Large intestine (tissue), 3 donors: ENCODE data around the gene ANGPTL8. TPM values are rescaled to one million over a fixed set of nuclear protein-coding genes. Genes with fewer than 3 reads are reported as not detected.

Experiments
- DNase-seq, 2 donors: peaks; one replicate each; pipeline versions ENCODE4 v3.0.0 to v3.0.0-alpha.2; 2013
- H3K27ac ChIP-seq: one replicate; pipeline ENCODE4 v1.5.1; 2013; ENCODE audit warnings: low read length
- H3K27me3 ChIP-seq: 2 replicates; pipeline ENCODE4 v1.6.1; 2013; ENCODE audit warnings: low read length; ENCODE audit not compliant: control insufficient read depth, insufficient read depth
- H3K36me3 ChIP-seq: 2 replicates; pipeline ENCODE4 v1.6.1; 2013; ENCODE audit warnings: low read length; ENCODE audit not compliant: control insufficient read depth, insufficient read depth
- H3K4me1 ChIP-seq: one replicate; pipeline ENCODE4 v1.6.1; 2013; ENCODE audit warnings: low read length; ENCODE audit not compliant: control insufficient read depth, insufficient read depth
- H3K4me3 ChIP-seq: one replicate; pipeline ENCODE4 v1.5.1; 2013; ENCODE audit warnings: low read length
- H3K9me3 ChIP-seq: one replicate; pipeline ENCODE4 v1.6.1; 2013; ENCODE audit warnings: mild to moderate bottlenecking, low read depth, low read length, moderate library complexity; ENCODE audit not compliant: control insufficient read depth
- WGBS: methylation state at CpG from one replicate; pipeline ENCODE4 v1.1.5; 2013; ENCODE audit warnings: low lambda C conversion rate; ENCODE audit not compliant: insufficient coverage; 5-methylcytosine and 5-hydroxymethylcytosine counted together
- polyA plus RNA-seq: library from polyadenylated mRNA; unstranded; fragments of 120-200 nt; gene quantifications from one replicate; pipeline ENCODE4 v1.2.1, GENCODE V29; 2013

ANGPTL8 gene
- polyA plus RNA-seq, 1 donor: 0.55 TPM

DNA sequence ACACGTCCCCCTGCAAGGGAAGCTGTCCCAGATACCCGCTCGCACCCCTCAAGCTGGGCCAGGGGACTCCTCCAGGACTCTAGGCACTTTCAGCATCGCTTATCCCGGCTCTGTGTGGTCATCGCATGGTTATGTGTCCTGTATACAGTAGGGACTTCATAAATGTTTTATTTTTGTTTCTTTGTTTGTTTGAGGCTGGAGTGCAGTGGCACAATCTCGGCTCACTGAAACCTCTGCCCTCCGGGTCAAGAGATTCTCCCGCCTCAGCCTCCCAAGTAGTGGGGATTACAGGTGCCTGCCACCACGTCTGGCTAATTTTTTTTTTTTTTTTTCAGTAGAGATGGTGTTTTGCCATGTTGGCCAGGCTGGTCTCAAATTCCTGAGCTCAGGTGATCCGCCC, 7.5 kb downstream of the ANGPTL8 start:
- Histone ChIP-seq H3K9me3 (no peaks in the 10 kb centered on the region), H3K27me3 (no peaks in the 10 kb centered on the region), H3K4me3 (no peak overlapping the region), H3K36me3 (peaks cover 62% of the 10 kb centered on the region), H3K27ac (no peak overlapping the region), H3K4me1 (peaks cover 4% of the 10 kb centered on the region)
- DNase-seq: no peak
- 40% methylated on average over 1 of the region's 11 CpGs for WGBS

DNA sequence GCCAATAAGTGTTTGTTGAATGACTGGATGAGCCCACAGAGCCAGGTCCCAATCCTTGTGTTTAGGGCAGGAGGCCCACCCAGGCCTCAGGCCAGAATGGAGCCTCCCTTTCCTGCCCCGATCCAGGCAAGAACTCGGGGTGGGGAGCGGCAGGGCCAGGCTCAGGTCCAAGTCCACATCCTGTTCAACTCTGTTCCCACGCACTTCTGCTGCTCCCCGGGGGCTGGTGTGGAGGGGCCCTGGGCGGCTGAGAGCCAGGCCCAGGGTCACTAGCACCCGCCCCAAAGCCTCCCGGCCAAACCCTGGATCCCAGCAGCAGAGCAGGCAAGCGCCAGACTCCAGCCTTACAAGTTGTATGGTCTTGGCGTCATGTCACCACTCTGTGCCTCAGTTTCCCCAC, 8.0 kb downstream of the ANGPTL8 start:
- H3K27ac ChIP-seq: no peak overlapping the region
- no peak for DNase-seq
- no CpG with 5 or more reads among the region's 10 CpGs for WGBS
- no peaks in the 10 kb centered on the region for H3K27me3 ChIP-seq
- H3K4me3 ChIP-seq: no peak overlapping the region
- peaks cover 66% of the 10 kb centered on the region for H3K36me3 ChIP-seq
- no peaks in the 10 kb centered on the region for H3K9me3 ChIP-seq
- peaks cover 4% of the 10 kb centered on the region for H3K4me1 ChIP-seq

DNA sequence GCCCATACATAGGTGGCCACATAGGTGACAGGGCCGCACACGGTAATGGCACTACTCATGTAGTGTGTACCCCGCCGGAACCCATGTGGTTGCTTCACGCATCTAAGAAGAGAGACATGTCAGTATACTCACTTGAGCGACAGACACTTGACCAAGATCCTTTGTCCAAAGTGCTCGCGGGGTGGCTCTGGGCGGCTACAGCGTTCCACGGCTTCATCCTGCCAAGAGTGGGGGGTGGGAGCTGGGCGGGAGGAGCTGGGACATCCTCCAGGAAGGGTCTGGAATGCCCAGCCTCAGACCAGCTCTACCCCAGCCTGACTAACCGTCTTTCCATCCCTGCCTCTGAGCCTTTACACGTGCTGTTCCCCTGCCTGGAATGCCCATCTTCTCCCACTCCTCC, 8.5 kb downstream of the ANGPTL8 start:
- Histone ChIP-seq H3K4me3 (no peak overlapping the region), H3K4me1 (peaks cover 4% of the 10 kb centered on the region), H3K27me3 (no peaks in the 10 kb centered on the region), H3K36me3 (peaks cover 67% of the 10 kb centered on the region), H3K9me3 (no peaks in the 10 kb centered on the region), H3K27ac (no peak overlapping the region)
- DNase-seq: no peak
- WGBS: no CpG with 5 or more reads among the region's 14 CpGs

DNA sequence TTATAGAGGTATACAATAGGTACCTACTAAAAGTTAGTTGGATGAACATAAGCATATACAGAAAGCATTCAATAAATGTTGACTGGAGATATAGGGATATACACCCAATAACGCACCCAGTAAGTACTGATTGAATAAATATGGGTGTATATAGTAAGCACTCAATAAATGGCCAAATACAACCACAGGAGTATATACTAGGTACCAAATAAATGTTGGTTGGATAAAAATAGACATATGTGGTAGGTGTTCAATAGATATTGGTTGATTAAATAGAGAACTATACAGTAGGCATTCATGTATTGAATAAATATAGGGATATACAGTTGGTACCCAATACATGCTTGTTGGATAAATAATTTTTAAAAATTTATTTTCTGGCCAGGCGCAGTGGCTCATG, 9.4 kb downstream of the ANGPTL8 start:
- Histone ChIP-seq H3K36me3 (peaks cover 65% of the 10 kb centered on the region), H3K27ac (no peak overlapping the region), H3K27me3 (no peaks in the 10 kb centered on the region), H3K4me3 (no peak overlapping the region), H3K4me1 (no peaks in the 10 kb centered on the region), H3K9me3 (no peaks in the 10 kb centered on the region)
- WGBS: 100% methylated on average over 1 of the region's 2 CpGs
- DNase-seq: no peak

DNA sequence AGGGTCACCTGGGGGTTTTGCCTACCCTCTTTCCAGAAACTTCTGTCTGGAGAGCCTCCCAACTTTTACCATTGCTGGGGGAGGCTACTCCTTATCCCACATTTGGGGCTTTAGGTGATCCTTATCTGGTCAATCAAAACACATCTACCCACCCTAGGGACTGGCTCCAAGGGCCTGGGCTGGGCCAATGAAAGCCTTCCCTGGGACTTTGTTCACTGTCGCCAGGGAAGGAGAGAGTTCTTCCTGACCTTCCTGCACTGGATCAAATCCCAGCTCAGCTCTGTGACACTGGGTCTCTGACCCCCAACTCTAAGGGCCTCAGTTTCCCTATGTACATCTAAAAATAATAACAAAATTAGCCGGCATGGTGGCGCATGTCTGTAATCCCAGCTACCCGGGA, 11.8 kb downstream of the ANGPTL8 start:
- H3K9me3 ChIP-seq: no peaks in the 10 kb centered on the region
- H3K4me1 ChIP-seq: peaks cover 2% of the 10 kb centered on the region
- WGBS: no CpG with 5 or more reads among the region's 4 CpGs
- H3K27me3 ChIP-seq: no peaks in the 10 kb centered on the region
- peaks cover 51% of the 10 kb centered on the region for H3K36me3 ChIP-seq
- no peak for DNase-seq
- no peak overlapping the region for H3K27ac ChIP-seq
- H3K4me3 ChIP-seq: no peak overlapping the region

DNA sequence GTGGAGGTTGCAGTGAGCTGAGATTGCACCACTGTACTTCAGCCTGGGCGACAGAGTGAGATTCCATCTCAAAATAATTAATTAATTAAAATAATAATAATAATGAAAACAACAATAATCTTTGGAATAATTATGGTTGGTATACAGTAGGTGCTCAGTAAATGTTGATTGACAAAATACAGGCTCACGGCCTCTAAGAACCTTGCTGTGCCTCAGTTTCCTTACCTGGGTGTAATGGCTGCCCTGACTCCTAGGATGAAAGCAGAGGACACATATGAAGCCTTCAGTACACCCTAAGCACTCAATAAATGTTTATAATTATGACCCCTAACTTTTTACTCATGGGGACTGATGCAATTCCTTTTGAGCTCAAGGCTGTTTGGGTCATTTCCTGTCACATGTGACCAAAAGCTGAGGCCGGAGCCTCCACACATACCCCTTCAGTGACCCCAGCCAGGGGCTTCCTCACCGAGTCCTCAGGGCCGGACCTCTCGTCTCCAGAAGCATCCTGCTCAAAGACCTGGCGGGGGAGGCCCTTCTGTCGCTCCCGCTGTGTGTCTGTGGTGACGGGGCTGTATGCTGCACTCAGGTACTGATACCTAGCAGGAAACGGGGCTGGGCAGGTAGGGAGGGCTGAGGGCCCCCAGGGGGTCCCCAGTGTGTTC, 12.4 kb downstream of the ANGPTL8 start:
- no CpG with 5 or more reads among the region's 11 CpGs for WGBS
- Histone ChIP-seq H3K4me3 (no peak overlapping the region), H3K27me3 (no peaks in the 10 kb centered on the region), H3K27ac (no peak overlapping the region), H3K4me1 (peaks cover 5% of the 10 kb centered on the region), H3K36me3 (peaks cover 46% of the 10 kb centered on the region), H3K9me3 (no peaks in the 10 kb centered on the region)
- DNase-seq: no peak

DNA sequence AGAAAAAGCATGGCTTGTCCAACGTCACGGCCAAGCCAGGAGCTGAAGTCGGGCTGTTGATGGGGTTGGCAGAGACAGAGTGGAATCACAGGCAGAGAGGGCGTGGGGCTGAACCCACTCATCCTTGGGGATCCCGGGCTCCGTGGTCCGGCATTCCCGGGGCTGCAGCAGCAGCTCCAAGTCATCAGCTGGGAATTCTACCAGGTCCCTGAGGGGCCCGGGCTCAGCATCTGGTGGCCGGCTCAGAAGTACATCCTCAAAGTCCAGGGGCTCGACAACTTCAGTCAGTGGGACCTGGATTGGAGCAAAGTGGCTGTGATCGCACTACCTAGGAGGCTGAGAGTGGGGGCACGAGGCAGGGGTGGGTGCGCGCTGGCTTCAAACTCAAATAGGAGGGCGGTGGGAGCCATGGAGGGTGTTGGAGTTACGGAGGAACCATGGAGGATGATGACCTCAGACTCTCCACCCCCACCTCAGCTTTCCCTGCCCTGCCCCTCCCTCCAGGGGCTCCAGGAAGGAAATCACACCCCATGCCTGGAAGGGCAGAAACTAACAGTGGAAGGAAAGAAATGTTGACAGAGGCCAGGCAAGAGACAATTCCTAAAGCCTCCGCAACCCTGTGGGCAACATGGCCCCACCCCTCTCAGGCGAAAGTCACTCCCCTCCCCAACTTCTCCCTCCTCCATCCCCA, 13.4 kb downstream of the ANGPTL8 start:
- WGBS: no CpG with 5 or more reads among the region's 19 CpGs
- DNase-seq: no peak
- Histone ChIP-seq H3K4me3 (no peak overlapping the region), H3K4me1 (peaks cover 5% of the 10 kb centered on the region), H3K9me3 (no peaks in the 10 kb centered on the region), H3K27me3 (no peaks in the 10 kb centered on the region), H3K27ac (no peak overlapping the region), H3K36me3 (peaks cover 38% of the 10 kb centered on the region)

DNA sequence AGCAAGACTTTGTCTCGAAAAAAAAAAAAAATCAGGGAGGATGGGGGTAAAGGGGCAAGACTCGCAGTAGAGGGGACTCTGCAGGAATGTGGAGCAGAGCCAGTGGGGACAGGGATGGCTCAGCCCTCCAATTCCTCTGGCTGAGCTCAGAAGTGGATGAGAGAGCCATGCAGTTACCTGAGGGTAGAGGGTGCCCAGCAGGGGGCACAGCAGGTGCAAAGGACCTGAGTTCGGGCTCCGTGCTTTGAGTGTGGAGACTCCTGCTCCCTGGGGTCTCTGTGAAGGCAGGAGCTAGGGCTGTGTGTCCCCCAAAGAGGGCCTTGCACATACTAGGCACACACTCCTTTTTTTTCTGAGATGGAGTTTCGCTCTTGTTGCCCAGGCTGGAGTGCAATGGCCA, 15.2 kb downstream of the ANGPTL8 start:
- no peak overlapping the region for H3K4me3 ChIP-seq
- no peaks in the 10 kb centered on the region for H3K9me3 ChIP-seq
- peaks cover 31% of the 10 kb centered on the region for H3K36me3 ChIP-seq
- no CpG with 5 or more reads among the region's 5 CpGs for WGBS
- H3K4me1 ChIP-seq: peaks cover 5% of the 10 kb centered on the region
- DNase-seq: no peak
- no peak overlapping the region for H3K27ac ChIP-seq
- H3K27me3 ChIP-seq: no peaks in the 10 kb centered on the region

DNA sequence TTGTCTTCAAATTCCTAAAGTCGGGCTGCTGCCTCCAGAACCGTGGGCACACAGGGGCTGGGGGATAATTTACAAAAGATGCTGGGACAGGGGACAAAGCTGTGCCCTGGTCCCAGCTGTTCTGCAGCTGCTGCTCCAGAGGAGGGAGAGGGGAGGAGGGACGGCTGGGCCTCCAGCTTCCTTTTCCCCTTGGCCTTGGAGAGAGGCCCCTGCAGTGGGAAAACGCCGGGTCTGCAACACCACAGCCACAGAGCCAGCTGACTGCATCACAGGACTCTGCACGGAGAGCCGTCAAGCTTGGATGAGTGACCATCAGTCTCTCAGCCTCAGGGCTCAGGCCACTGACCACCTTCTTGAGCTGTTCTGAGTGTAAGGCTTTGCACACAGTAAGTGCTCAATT, 16.8 kb downstream of the ANGPTL8 start:
- Histone ChIP-seq H3K36me3 (peaks cover 20% of the 10 kb centered on the region), H3K27me3 (no peaks in the 10 kb centered on the region), H3K27ac (peak overlapping the region; percentile 29), H3K4me1 (peaks cover 5% of the 10 kb centered on the region), H3K4me3 (no peak overlapping the region), H3K9me3 (no peaks in the 10 kb centered on the region)
- WGBS: no CpG with 5 or more reads among the region's 7 CpGs
- DNase-seq: peak; percentile 33 to 52

DNA sequence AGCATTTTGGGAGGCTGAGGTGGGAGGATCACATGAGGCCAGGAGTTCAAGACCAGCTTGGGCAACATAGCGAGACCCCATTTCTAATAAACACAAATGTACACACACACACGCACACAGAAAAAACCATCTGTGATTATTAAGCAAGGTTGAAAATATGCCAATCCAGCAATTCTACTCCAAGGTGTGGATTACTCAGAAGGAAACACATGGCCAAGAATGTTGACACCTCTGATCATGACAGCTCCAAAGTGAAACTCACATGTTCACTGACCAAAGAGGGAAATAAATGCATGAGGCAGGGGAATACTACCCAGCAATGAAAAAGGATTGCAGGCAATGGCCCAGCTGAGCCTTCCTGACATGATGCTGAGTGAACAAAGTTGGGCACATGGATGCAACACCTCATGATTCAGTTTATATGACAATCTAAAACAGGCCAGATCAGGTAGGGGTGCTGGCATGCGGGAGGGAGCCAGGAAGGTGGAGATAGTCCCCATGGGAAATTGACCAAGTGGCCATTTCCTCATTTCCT, 18.5 kb downstream of the ANGPTL8 start:
- no peaks in the 10 kb centered on the region for H3K27me3 ChIP-seq
- H3K4me1 ChIP-seq: peaks cover 16% of the 10 kb centered on the region
- peak in 1 of 2 donors; percentile 3 for DNase-seq
- H3K36me3 ChIP-seq: peaks cover 2% of the 10 kb centered on the region
- no peak overlapping the region for H3K27ac ChIP-seq
- H3K9me3 ChIP-seq: no peaks in the 10 kb centered on the region
- WGBS: no CpG with 5 or more reads among the region's 3 CpGs
- no peak overlapping the region for H3K4me3 ChIP-seq
